K562 (cell line): Measurements from ENCODE around the gene LAMC1. TPM values are rescaled to one million over a fixed set of nuclear protein-coding genes. Genes with fewer than 3 reads are reported as not detected.

ENCODE experiments used
- EGR1 ChIP-seq: fragments of 450-650 bp; conservative IDR thresholded peaks from 2 replicates; pipeline ENCODE4 v1.6.1; 2017; ENCODE audit warnings: mild to moderate bottlenecking
- ELF2 ChIP-seq: fragments of 250-450 bp; sonication (Bioruptor Pico); IDR thresholded peaks from 2 replicates; pipeline ENCODE4 v1.5.0; 2021; ENCODE audit warnings: mild to moderate bottlenecking
- ELF4 ChIP-seq: fragments of 450-650 bp; formaldehyde crosslinking; IDR thresholded peaks from 2 replicates; pipeline ENCODE4 v1.4.0; 2022; ENCODE audit warnings: missing genetic modification characterization
- HDAC6 ChIP-seq: IDR thresholded peaks from 2 replicates; pipeline ENCODE4 v1.6.1; 2012; ENCODE audit warnings: low read depth, mild to moderate bottlenecking, control low read depth, inconsistent platforms, low read length, moderate library complexity
- polyA plus RNA-seq, 8 experiments: library from polyadenylated mRNA; depleted of rRNA in 4 of 8; stranded (reverse) in 5 of 8; unstranded in 3 of 8; fragments of >200 nt; fragmentation: Nextera tagmentation in 2 of 8; fragmentation: Illumina TruSeq in 1 of 8; extraction: Ambion mirVana in 2 of 8; extraction: Trizol in 1 of 8; gene quantifications; 2 replicates each; pipeline versions ENCODE4 v1.2.1 to v1.2.3, GENCODE V29; 2011 to 2014; ENCODE audit warnings: inconsistent platforms in 1 of 8, missing spikeins in 1 of 8
- total RNA-seq, 7 experiments: library from RNA; depleted of rRNA in 6 of 7; stranded (reverse); fragments of >200 nt in 6 of 7; fragmentation: Illumina TruSeq in 2 of 7; extraction: Trizol in 2 of 7; gene quantifications; 2 replicates each; pipeline versions ENCODE4 v1.2.1 to v1.2.3, GENCODE V29; 2011 to 2021; ENCODE audit warnings: low replicate concordance in 1 of 7
- TF ChIP-seq, protein P1 (sequence below): IDR thresholded peaks from 2 replicates; pipeline ENCODE4 v1.6.1; 2016; ENCODE audit warnings: missing genetic modification characterization, missing compliant biosample characterization
- TF ChIP-seq, protein P2 (sequence below): IDR thresholded peaks from 2 replicates; pipeline ENCODE4 v1.6.1; 2011; ENCODE audit warnings: borderline replicate concordance, low read depth, mild to moderate bottlenecking, moderate library complexity, low read length; ENCODE audit not compliant: insufficient read depth, poor library complexity, severe bottlenecking

Gene LAMC1
- total and polyA plus RNA-seq, 9 of the 15 experiments (the other 6 are each of a cell fraction or from before 2014, with no cell fraction given): 0.07 to 0.71 (median 0.13) TPM; not detected in 2

DNA sequence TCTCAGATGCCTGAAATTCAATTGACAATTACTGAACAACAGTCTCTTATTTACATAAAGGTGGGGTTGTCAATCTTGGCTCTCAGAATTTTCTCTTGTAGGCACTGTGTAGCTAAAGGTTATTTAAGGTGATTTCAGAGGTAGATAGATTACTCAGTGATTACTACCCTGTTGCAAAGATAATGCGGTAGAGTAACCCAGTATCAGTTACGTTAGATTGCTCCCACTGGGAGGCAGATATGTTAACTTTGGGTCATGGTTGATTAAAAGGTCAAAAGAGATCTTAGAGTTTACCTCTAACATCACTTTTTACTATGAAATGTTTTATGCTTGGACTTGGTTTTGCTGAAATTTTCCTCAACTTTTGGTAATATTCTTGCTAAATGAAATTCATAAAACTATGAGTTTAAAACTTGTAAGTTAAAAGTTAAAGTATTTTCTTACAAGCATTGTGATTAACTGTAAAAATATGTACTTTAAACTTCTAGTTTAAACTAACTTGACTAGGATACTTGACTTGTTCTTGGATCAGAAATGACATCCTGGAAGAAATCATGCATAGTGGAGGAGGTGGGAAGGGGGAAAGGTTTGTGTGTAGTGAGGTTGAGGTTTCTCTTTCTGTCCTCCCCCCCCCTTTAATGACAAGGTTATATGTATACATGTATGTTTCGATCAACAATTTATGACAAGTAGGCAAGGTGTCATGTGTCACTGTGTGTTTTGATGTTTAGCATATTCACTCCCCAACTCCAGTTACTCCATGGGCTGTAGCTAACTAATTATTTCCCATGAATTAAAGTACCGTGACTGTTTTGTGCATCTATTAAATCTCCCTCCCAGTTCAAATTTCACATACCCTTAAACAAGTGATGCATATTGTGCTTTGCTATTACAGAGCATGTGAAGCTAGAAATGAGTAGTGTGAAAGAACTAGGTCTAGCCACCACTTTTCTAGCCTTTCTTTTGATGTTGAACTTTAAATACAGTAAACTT is 2.9 kb downstream of the LAMC1 start (continued):
- TF ChIP-seq ELF4 (no peak), HDAC6 (no peak), EGR1 (no peak), ELF2 (no peak)
- TF ChIP-seq, protein P1, sequence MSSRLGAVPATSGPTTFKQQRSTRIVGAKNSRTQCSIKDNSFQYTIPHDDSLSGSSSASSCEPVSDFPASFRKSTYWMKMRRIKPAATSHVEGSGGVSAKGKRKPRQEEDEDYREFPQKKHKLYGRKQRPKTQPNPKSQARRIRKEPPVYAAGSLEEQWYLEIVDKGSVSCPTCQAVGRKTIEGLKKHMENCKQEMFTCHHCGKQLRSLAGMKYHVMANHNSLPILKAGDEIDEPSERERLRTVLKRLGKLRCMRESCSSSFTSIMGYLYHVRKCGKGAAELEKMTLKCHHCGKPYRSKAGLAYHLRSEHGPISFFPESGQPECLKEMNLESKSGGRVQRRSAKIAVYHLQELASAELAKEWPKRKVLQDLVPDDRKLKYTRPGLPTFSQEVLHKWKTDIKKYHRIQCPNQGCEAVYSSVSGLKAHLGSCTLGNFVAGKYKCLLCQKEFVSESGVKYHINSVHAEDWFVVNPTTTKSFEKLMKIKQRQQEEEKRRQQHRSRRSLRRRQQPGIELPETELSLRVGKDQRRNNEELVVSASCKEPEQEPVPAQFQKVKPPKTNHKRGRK (tag): no peak
- TF ChIP-seq, protein P2, sequence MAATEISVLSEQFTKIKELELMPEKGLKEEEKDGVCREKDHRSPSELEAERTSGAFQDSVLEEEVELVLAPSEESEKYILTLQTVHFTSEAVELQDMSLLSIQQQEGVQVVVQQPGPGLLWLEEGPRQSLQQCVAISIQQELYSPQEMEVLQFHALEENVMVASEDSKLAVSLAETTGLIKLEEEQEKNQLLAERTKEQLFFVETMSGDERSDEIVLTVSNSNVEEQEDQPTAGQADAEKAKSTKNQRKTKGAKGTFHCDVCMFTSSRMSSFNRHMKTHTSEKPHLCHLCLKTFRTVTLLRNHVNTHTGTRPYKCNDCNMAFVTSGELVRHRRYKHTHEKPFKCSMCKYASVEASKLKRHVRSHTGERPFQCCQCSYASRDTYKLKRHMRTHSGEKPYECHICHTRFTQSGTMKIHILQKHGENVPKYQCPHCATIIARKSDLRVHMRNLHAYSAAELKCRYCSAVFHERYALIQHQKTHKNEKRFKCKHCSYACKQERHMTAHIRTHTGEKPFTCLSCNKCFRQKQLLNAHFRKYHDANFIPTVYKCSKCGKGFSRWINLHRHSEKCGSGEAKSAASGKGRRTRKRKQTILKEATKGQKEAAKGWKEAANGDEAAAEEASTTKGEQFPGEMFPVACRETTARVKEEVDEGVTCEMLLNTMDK: no peak
